Endothelial cell of umbilical vein (primary cell): ENCODE data around the gene USP31. TPM values are rescaled to one million over a fixed set of nuclear protein-coding genes. Genes with fewer than 3 reads are reported as not detected.

ENCODE experiments used
- BruUV-seq: library from RNA; stranded (reverse); fragments of 400-500 nt; replicated peaks from 2 replicates; lab custom pipeline; 2021; lab: Mats Ljungman, UMichigan
- CTCF ChIA-PET: fragments of 300-600, 350-600 bp; sonication (Branson Sonifier 250); formaldehyde crosslinking; loops from one replicate; lab custom pipeline; 2021; ENCODE audit warnings: antibody characterized with exemption, inconsistent platforms; lab: Charles Lee
- POLR2A ChIA-PET: fragments of 300-600, 350-600 bp; sonication (Branson Sonifier 250); formaldehyde crosslinking; loops from one replicate; lab custom pipeline; 2021; ENCODE audit warnings: antibody characterized with exemption, inconsistent platforms; lab: Charles Lee
- DNase-seq: peaks from one replicate; pipeline ENCODE4 v3.0.0-alpha.2; 2011; ENCODE audit warnings: low read depth, low spot score
- FAIRE-seq: peaks from 2 replicates; lab custom pipeline; 2011; peaks lifted over from hg19 to GRCh38; lab: Jason Lieb, UNC
- H2AFZ ChIP-seq: 2 replicates; pipeline ENCODE4 v1.6.0; 2012; ENCODE audit warnings: low read depth, low read length, control low read depth, inconsistent platforms
- H3K27ac ChIP-seq: 2 replicates; pipeline ENCODE4 v1.5.1; 2011; ENCODE audit warnings: low read depth, mild to moderate bottlenecking, control low read depth, low read length, moderate library complexity; ENCODE audit not compliant: insufficient read depth
- H3K27me3 ChIP-seq, 2 experiments: 2 replicates each; pipeline versions ENCODE4 v1.6.0 to v1.6.1; 2011; ENCODE audit warnings: low read length in 2 of 2, mixed read lengths in 1 of 2; ENCODE audit not compliant: control insufficient read depth in 2 of 2, insufficient read depth in 2 of 2
- H3K36me3 ChIP-seq, 2 experiments: 2 replicates in 1 of 2; 3 replicates in 1 of 2; pipeline ENCODE4 v1.5.1; 2011; ENCODE audit warnings: low read length in 2 of 2, mild to moderate bottlenecking in 1 of 2, moderate library complexity in 1 of 2; ENCODE audit not compliant: control insufficient read depth in 2 of 2, insufficient read depth in 2 of 2; ENCODE audit errors: extremely low read depth in 1 of 2
- H3K4me1 ChIP-seq: 3 replicates; pipeline ENCODE4 v1.5.1; 2011; ENCODE audit warnings: mild to moderate bottlenecking, low read length; ENCODE audit not compliant: control insufficient read depth, insufficient read depth; ENCODE audit errors: extremely low read depth
- H3K4me2 ChIP-seq: 2 replicates; pipeline ENCODE4 v1.6.1; 2011; ENCODE audit warnings: low read length, control low read depth, mixed read lengths; ENCODE audit not compliant: insufficient read depth
- H3K4me3 ChIP-seq, 3 experiments: fragments of 200-600 bp in 1 of 3; sonication (generic), shearing (Covaris generic) in 1 of 3; replicated peaks in 1 of 3; 2 replicates each; pipeline ENCODE4 v1.5.1; 2011 to 2016; ENCODE audit warnings: control low read depth in 3 of 3, low read length in 3 of 3, mild to moderate bottlenecking in 2 of 3, inconsistent platforms in 1 of 3, low read depth in 1 of 3, moderate library complexity in 1 of 3; ENCODE audit not compliant: insufficient read depth in 1 of 3
- H3K79me2 ChIP-seq: 2 replicates; pipeline ENCODE4 v1.6.0; 2012; ENCODE audit warnings: low read length, inconsistent platforms; ENCODE audit not compliant: control insufficient read depth, insufficient read depth
- H3K9ac ChIP-seq: replicated peaks from 2 replicates; pipeline ENCODE3; 2011; ENCODE audit warnings: low read length, control low read depth; ENCODE audit not compliant: insufficient read depth; ENCODE audit errors: extremely low read depth
- H3K9me1 ChIP-seq: replicated peaks from 3 replicates; pipeline ENCODE4 v1.6.0; 2011; ENCODE audit warnings: mild to moderate bottlenecking, low read length; ENCODE audit not compliant: control insufficient read depth, insufficient read depth; ENCODE audit errors: extremely low read depth
- H3K9me3 ChIP-seq: replicated peaks from 2 replicates; pipeline ENCODE4 v1.5.1; 2012; ENCODE audit warnings: low read length, inconsistent platforms; ENCODE audit not compliant: control insufficient read depth, insufficient read depth
- H4K20me1 ChIP-seq: replicated peaks from 2 replicates; pipeline ENCODE3; 2011; ENCODE audit warnings: mild to moderate bottlenecking, low read length; ENCODE audit not compliant: control insufficient read depth, insufficient read depth; ENCODE audit errors: extremely low read depth
- EZH2 ChIP-seq: IDR thresholded peaks from 2 replicates; pipeline ENCODE4 v1.6.1; 2012; ENCODE audit warnings: borderline replicate concordance, low read depth, mild to moderate bottlenecking, moderate library complexity, low read length, inconsistent platforms; ENCODE audit not compliant: severe bottlenecking
- FOS ChIP-seq: IDR thresholded peaks from 2 replicates; pipeline ENCODE4 v1.6.1; 2011; ENCODE audit warnings: mild to moderate bottlenecking, low read length, moderate library complexity, borderline replicate concordance; ENCODE audit not compliant: insufficient read depth
- GATA2 ChIP-seq: IDR thresholded peaks from 2 replicates; pipeline ENCODE4 v1.7.0; 2011; ENCODE audit warnings: low read depth, mild to moderate bottlenecking, moderate library complexity, mixed read lengths, low read length; ENCODE audit not compliant: insufficient read length, insufficient read depth
- JUN ChIP-seq: IDR thresholded peaks from 2 replicates; pipeline ENCODE4 v1.6.1; 2011; ENCODE audit warnings: borderline replicate concordance, low read depth; ENCODE audit not compliant: insufficient read length, insufficient read depth
- MAX ChIP-seq: IDR thresholded peaks from 2 replicates; pipeline ENCODE4 v1.6.1; 2011; ENCODE audit not compliant: insufficient read depth, insufficient read length
- MYC ChIP-seq: IDR thresholded peaks from one replicate; pipeline ENCODE4 v1.6.1; 2011; ENCODE audit warnings: mild to moderate bottlenecking, low read depth, low read length
- POLR2A ChIP-seq: IDR thresholded peaks from 2 replicates; pipeline ENCODE4 v1.6.1; 2012; ENCODE audit warnings: low read depth, mild to moderate bottlenecking, control low read depth, low read length
- POLR2AphosphoS5 ChIP-seq: IDR thresholded peaks from 2 replicates; pipeline ENCODE4 v1.6.1; 2012; ENCODE audit warnings: low read depth, mild to moderate bottlenecking, control low read depth, low read length, moderate library complexity; ENCODE audit not compliant: insufficient read depth
- dilution Hi-C: fragments of 300-500 bp; cut with MboI; formaldehyde crosslinking; loops from one replicate; pipeline ENCODE4 v1.15.0; 2019; ENCODE audit warnings: low sequenced_read_pairs; ENCODE audit not compliant: extremely low pct_ligation_motif_present
- intact Hi-C: fragments of 100-400 bp; cut with micrococcal nuclease; formaldehyde crosslinking; loops from one replicate; pipeline ENCODE4 v1.10.0; 2022
- polyA plus RNA-seq, 4 experiments: library from polyadenylated mRNA; depleted of rRNA in 3 of 4; stranded (reverse) in 3 of 4; unstranded in 1 of 4; fragments of >200 nt; gene quantifications; 2 replicates each; pipeline versions ENCODE4 v1.2.1 to v1.2.3, GENCODE V29; 2011 to 2012; ENCODE audit warnings: missing spikeins in 1 of 4
- total RNA-seq: library from RNA; stranded (reverse); gene quantifications from 2 replicates; pipeline ENCODE4 v1.2.3, GENCODE V29; 2021
- TF ChIP-seq, protein P1 (sequence below), 2 donors: IDR thresholded peaks; 1 replicate in 1 of 2; 2 replicates in 1 of 2; pipeline ENCODE4 v1.5.1; 2011; ENCODE audit warnings: low read length in 2 of 2, mild to moderate bottlenecking in 2 of 2, moderate library complexity in 2 of 2, control low read depth in 1 of 2, inconsistent platforms in 1 of 2, low read depth in 1 of 2; ENCODE audit not compliant: insufficient read depth in 1 of 2; ENCODE audit errors: extremely low read depth in 1 of 2

USP31 gene
- total and polyA plus RNA-seq, 2 donors (not counting 3 experiments of a cell fraction or from before 2014, with no cell fraction given), result 14.5 to 42.4 TPM

DNA sequence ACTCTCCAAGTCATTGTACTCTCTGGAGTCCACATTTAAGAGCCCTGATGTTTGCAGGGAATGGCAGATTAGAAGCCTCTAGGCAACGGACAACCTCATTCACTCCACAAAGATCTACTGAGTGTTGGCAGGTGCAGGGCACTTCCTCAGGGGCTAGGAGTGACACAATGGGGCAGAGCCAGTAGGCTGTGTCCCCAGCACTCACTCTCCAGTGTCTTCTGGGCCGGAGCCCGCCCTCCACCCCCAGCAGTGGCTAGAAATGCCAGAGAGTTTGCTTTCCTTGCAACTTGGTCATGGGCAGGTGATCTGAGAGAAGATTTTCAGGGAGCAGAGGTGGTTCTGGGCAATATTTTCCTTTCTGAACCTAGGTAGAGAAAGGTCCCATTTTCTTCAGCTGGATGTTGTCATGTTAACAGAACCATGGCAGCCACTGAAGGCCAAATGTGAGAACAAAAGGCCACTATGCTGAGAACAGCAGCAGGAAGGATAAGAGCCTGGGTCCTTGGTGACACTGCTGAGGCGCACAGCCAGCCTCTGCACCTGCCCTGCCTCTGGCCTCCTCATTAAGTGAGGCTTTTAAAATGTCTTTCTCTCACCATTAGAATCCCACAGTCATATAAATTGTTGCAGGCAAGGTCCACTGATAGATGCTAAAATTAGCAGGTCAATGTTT is 96.2 kb downstream of the USP31 start:
- ChIA-PET POLR2A (no interaction called here), CTCF (interaction anchor here (0.9 to 1.0 kb wide), 2 partner anchors 8 to 381 kb away, joined by 3 read pairs; no protein-coding TSS in a partner anchor)
- H3K36me3 ChIP-seq, result no peaks in the 10 kb centered on the region
- H3K4me3 ChIP-seq, result no peak overlapping the region
- H2AFZ ChIP-seq, result no peak overlapping the region
- H3K4me1 ChIP-seq, result no peaks in the 10 kb centered on the region
- intact Hi-C loops (no loop called here), dilution Hi-C loops (no loop called here)
- FAIRE-seq (no peak), DNase-seq (no peak)
- TF ChIP-seq POLR2AphosphoS5, result no peak
- TF ChIP-seq EZH2, result no peak
- no peak for TF ChIP-seq MYC
- TF ChIP-seq GATA2, result no peak
- TF ChIP-seq, protein P1, sequence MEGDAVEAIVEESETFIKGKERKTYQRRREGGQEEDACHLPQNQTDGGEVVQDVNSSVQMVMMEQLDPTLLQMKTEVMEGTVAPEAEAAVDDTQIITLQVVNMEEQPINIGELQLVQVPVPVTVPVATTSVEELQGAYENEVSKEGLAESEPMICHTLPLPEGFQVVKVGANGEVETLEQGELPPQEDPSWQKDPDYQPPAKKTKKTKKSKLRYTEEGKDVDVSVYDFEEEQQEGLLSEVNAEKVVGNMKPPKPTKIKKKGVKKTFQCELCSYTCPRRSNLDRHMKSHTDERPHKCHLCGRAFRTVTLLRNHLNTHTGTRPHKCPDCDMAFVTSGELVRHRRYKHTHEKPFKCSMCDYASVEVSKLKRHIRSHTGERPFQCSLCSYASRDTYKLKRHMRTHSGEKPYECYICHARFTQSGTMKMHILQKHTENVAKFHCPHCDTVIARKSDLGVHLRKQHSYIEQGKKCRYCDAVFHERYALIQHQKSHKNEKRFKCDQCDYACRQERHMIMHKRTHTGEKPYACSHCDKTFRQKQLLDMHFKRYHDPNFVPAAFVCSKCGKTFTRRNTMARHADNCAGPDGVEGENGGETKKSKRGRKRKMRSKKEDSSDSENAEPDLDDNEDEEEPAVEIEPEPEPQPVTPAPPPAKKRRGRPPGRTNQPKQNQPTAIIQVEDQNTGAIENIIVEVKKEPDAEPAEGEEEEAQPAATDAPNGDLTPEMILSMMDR (IDR thresholded peaks at IDR 0.05; ENCODE audit: extremely low read depth in 1 of 2, insufficient read depth in 1 of 2, low read depth in 1 of 2, low read length in 2 of 2), result no peak
- TF ChIP-seq MAX, result no peak
- no peak for TF ChIP-seq FOS
- no peak for TF ChIP-seq JUN
- TF ChIP-seq POLR2A, result no peak
- H3K9me1 ChIP-seq, result no peaks in the 10 kb centered on the region
- H3K4me2 ChIP-seq, result no peak overlapping the region
- no TSS peak for BruUV-seq
- H3K9ac ChIP-seq, result no peak overlapping the region
- H3K79me2 ChIP-seq, result no peaks in the 10 kb centered on the region
- H3K27me3 ChIP-seq, result peaks cover 0 to 4% of the 10 kb centered on the region in 2 experiments
- H3K27ac ChIP-seq, result no peak overlapping the region
- H3K9me3 ChIP-seq, result no peaks in the 10 kb centered on the region
- no peaks in the 10 kb centered on the region for H4K20me1 ChIP-seq
